ENCODE results near the gene CPEB4. TPM values are rescaled to one million over a fixed set of nuclear protein-coding genes. Genes with fewer than 3 reads are reported as not detected.

CPEB4 gene
- total RNA-seq, 4 donors from 2014 or later: 51.5 to 69.5 (median 66.1) TPM

GRCh38 chr5:173968154-173968797 lies 80.1 kb downstream of the CPEB4 start:
- Histone ChIP-seq H3K9me3 (no peaks in the 10 kb centered on the region), H3K27ac (peak overlapping the region in 2 of 3 donors; percentile 54 to 83), H3K4me3 (replicated peaks in 1 of 3) (no peak overlapping the region), H3K4me1 (peaks cover 16 to 26% of the 10 kb centered on the region in 2 donors), H3K27me3 (no peaks in the 10 kb centered on the region), H3K36me3 (no peaks in the 10 kb centered on the region)
- no peak for DNase-seq
- 74 to 75% methylated on average over 9 of the region's 9 CpGs for WGBS, 2 donors
- TF ChIP-seq CTCF (IDR thresholded peaks at IDR 0.05): no peak
- TF ChIP-seq POLR2A (IDR thresholded peaks at IDR 0.05): no peak
- intact Hi-C loops (cut with DNase I): no loop called here

DNA sequence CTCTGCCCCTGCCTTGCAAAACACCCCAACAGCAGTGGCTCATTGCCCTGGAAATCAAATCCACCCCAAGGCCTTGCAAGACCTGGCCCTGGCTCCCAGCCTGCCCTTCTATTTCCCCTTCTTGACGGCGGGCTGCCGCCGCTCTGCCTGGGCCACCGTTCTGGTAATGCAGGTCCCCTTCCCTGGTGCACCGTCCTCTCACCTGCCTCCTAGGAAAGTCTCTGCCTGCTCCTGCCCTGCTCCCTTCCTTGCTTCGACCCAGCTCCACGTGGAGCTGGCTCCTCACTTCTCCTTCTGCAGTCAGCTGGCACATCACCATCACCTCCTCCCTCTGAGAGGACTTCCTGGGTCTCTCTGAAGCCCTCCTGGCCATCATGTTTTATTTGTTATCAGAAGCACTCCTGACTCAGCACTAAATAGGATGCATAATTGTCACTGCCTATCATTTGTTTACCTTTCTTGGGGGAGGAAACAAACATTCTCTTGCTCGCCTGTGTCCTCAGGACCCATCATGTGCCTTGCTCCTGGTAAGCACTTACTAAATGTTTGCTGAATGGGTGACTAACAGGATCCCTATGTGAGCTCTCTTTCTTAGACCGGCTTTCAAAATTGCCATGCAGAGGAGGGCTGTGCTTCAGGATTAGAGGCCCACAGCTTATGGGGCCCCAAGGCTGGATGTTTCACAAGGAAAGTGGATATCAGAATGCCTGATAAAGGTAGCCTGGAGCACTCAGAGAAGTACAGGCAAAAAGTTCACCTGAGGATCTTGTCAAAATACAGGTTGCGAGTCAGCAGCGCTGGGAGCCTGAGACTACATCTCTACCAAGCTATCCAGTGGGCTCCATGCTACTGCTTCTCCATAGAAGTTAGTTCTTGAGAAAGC lies 81.3 kb downstream of the CPEB4 start:
- peak; percentile 41 to 42 for DNase-seq
- H3K27ac ChIP-seq: peak overlapping the region; percentile 8 to 83 (median 54)
- WGBS, 2 donors: 67 to 74% methylated on average over 12 of the region's 12 CpGs
- intact Hi-C loops (cut with DNase I): no loop called here
- H3K36me3 ChIP-seq: no peaks in the 10 kb centered on the region
- H3K4me1 ChIP-seq: peaks cover 11 to 23% of the 10 kb centered on the region in 2 donors
- H3K9me3 ChIP-seq: no peaks in the 10 kb centered on the region
- no peak overlapping the region for H3K4me3 ChIP-seq (replicated peaks in 1 of 3)
- no peaks in the 10 kb centered on the region for H3K27me3 ChIP-seq
- TF ChIP-seq CTCF (IDR thresholded peaks at IDR 0.05) (no peak), POLR2A (IDR thresholded peaks at IDR 0.05) (no peak)

DNA sequence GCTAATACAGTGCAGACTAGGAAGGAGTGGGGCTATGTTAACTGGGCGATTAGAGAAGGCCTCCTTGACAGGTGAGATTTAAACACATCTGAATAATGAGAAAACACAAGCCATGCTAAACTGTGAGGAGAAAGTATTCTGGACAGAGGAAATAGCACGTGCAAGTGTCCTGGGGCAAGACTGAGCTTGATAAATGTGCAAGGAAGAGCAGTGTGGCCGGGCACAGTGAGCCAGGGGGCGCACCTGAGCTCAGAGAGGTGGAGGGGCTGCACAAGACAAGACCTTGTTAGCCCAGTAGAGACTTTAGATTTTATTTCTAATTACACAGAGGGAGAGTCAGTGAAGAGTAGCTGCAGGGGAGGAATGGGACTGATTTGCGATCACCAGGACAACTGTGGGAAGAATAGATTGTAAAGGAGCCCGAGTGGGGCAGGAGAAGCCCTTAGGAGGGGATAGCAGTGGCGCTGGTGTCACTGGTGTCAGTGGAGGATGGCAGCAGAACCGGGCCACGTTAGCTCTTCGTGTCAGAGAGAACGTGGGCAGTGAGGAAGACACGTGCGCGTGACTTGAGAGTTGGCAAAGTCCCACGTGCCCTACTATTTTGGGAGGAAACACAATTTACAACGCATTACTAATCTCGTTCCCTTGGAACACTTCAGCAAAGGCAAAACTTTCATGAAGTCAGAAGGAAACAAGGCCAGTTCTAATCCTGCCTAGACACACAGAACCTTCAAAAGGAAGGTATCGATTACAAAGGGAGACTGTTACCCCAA lies 82.9 kb downstream of the CPEB4 start:
- Histone ChIP-seq H3K27ac (peak overlapping the region in 2 of 3 donors; percentile 83 to 90), H3K36me3 (no peaks in the 10 kb centered on the region), H3K4me1 (peaks cover 11 to 23% of the 10 kb centered on the region in 2 donors), H3K9me3 (no peaks in the 10 kb centered on the region), H3K27me3 (no peaks in the 10 kb centered on the region), H3K4me3 (replicated peaks in 1 of 3) (no peak overlapping the region)
- TF ChIP-seq POLR2A (IDR thresholded peaks at IDR 0.05) (no peak), CTCF (IDR thresholded peaks at IDR 0.05) (no peak)
- 87 to 89% methylated on average over 18 of the region's 18 CpGs for WGBS, 2 donors
- intact Hi-C loops (cut with DNase I): no loop called here
- DNase-seq: no peak

GRCh38 chr5:173971681-173972345 lies 83.7 kb downstream of the CPEB4 start:
- WGBS, 2 donors: 94 to 96% methylated on average over 5 of the region's 5 CpGs
- Histone ChIP-seq H3K4me3 (replicated peaks in 1 of 3) (no peak overlapping the region), H3K27ac (peak overlapping the region in 2 of 3 donors; percentile 83 to 90), H3K4me1 (peaks cover 11 to 23% of the 10 kb centered on the region in 2 donors), H3K27me3 (no peaks in the 10 kb centered on the region), H3K9me3 (no peaks in the 10 kb centered on the region), H3K36me3 (no peaks in the 10 kb centered on the region)
- DNase-seq: no peak
- TF ChIP-seq CTCF (IDR thresholded peaks at IDR 0.05) (no peak), POLR2A (IDR thresholded peaks at IDR 0.05) (no peak)
- intact Hi-C loops (cut with DNase I): loop anchor here (2.0 kb wide), 1 partner anchor 353 kb away; no protein-coding TSS in a partner anchor
